Large intestine (tissue), 3 donors: ENCODE results near the gene DES. TPM values are rescaled to one million over a fixed set of nuclear protein-coding genes. Genes with fewer than 3 reads are reported as not detected.

Source experiments
- DNase-seq, 2 donors: peaks; one replicate each; pipeline versions ENCODE4 v3.0.0 to v3.0.0-alpha.2; 2013
- H3K27ac ChIP-seq: one replicate; pipeline ENCODE4 v1.5.1; 2013; ENCODE audit warnings: low read length
- H3K27me3 ChIP-seq: 2 replicates; pipeline ENCODE4 v1.6.1; 2013; ENCODE audit warnings: low read length; ENCODE audit not compliant: control insufficient read depth, insufficient read depth
- H3K36me3 ChIP-seq: 2 replicates; pipeline ENCODE4 v1.6.1; 2013; ENCODE audit warnings: low read length; ENCODE audit not compliant: control insufficient read depth, insufficient read depth
- H3K4me1 ChIP-seq: one replicate; pipeline ENCODE4 v1.6.1; 2013; ENCODE audit warnings: low read length; ENCODE audit not compliant: control insufficient read depth, insufficient read depth
- H3K4me3 ChIP-seq: one replicate; pipeline ENCODE4 v1.5.1; 2013; ENCODE audit warnings: low read length
- H3K9me3 ChIP-seq: one replicate; pipeline ENCODE4 v1.6.1; 2013; ENCODE audit warnings: mild to moderate bottlenecking, low read depth, low read length, moderate library complexity; ENCODE audit not compliant: control insufficient read depth
- WGBS: methylation state at CpG from one replicate; pipeline ENCODE4 v1.1.5; 2013; ENCODE audit warnings: low lambda C conversion rate; ENCODE audit not compliant: insufficient coverage; 5-methylcytosine and 5-hydroxymethylcytosine counted together
- polyA plus RNA-seq: library from polyadenylated mRNA; unstranded; fragments of 120-200 nt; gene quantifications from one replicate; pipeline ENCODE4 v1.2.1, GENCODE V29; 2013

Gene DES
- polyA plus RNA-seq, 1 donor: 429 TPM

DNA sequence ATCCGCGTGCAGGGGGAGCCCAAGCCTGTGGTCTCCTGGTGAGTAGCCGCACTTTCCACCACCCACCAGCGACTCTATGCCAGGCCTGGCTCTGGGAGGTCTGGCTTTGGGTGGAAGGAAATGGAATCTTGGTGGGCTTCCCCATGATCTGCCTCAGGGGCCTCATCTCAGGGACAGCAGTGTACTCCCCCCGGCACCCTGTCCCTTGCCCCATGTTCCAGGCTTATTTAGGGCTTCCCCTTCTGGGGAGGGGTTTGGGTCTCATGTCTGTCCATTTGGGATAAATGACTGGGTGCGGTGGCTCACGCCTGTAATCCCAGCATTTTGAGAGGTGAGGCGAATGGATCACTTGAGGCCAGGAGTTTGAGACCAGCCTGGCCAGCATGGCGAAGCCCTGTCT, 44.2 kb downstream of the DES start:
- Histone ChIP-seq H3K27ac (no peak overlapping the region), H3K36me3 (peaks cover 4% of the 10 kb centered on the region), H3K4me3 (no peak overlapping the region), H3K9me3 (no peaks in the 10 kb centered on the region), H3K4me1 (peaks cover 10% of the 10 kb centered on the region), H3K27me3 (no peaks in the 10 kb centered on the region)
- WGBS: no CpG with 5 or more reads among the region's 9 CpGs
- no peak for DNase-seq

DNA sequence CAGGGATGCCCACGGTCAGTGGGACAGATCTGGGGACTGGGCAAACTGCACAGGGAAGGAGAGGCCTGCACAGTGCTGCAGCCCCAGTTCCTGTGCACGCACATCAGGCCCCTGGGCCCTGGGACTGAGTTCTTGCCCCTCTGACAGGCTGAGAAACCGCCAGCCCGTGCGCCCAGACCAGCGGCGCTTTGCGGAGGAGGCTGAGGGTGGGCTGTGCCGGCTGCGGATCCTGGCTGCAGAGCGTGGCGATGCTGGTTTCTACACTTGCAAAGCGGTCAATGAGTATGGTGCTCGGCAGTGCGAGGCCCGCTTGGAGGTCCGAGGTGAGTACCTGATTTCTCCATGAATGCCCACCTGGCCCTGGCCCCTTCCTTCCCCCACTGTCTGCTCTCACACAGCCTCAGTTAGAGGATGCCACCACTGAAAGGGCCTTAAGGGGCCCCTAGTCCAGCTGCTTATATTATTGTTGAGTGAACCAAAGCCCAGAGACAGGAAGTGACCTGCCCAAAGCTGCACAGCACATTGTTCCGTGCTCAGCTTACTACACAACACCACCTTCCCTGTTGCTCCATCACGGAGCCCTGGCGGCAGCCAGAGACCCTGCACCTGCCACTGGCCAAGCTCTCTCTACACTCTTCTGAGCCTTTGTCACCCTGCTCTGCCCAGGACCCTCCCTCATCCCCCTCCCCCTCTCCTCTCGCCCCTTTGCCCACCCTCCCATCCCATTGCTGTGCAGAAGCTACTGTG, 46.3 kb downstream of the DES start:
- no CpG with 5 or more reads among the region's 21 CpGs for WGBS
- Histone ChIP-seq H3K27ac (no peak overlapping the region), H3K4me3 (no peak overlapping the region), H3K9me3 (no peaks in the 10 kb centered on the region), H3K27me3 (no peaks in the 10 kb centered on the region), H3K4me1 (peaks cover 8% of the 10 kb centered on the region), H3K36me3 (peaks cover 4% of the 10 kb centered on the region)
- DNase-seq: no peak

DNA sequence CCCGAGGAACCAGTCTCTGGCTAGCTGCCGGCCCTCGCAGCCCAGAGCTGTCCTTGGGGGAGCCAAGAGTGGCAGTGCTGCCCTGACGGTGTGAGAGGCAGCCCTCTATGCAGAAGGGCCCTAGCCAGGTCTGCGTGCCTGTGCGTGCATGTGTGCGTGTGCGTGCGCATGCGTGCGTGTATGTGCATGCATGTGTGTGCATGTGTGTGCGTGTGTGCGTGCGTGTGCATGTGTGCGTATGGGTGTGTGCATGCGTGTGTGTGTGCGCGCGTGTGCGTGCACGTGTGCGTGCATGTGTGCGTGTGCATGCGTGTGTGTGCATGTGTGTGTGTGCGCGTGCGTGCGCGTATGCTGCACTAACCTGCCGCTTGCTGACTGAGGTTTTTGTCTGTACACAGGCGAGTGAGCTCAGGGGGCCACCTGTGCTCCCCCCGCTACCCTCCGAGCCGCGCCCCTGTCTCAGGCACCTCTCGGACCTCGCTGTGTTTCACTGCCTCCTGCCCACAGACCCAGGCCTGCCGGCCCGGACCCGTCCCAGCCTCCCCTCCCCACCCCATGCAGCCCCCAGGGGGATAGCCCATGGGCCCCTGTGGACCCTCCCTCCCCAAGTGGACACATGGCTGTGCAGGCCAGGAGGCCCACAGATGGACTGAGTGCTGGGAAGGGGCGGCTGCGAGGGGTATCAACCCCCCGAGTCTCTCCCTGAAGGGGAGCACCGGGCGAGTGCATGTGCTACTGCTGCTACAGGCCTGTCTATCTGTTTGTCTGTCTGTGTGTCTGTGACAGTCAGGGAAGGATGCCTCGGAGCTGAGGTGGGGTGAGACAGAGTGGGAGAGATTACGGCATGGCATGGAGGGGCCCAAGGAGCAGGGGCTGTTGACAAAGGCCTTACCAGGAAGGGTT, 47.7 kb downstream of the DES start:
- no peak overlapping the region for H3K4me3 ChIP-seq
- H3K27ac ChIP-seq: no peak overlapping the region
- no CpG with 5 or more reads among the region's 47 CpGs for WGBS
- no peak for DNase-seq
- peaks cover 4% of the 10 kb centered on the region for H3K36me3 ChIP-seq
- no peaks in the 10 kb centered on the region for H3K27me3 ChIP-seq
- H3K9me3 ChIP-seq: no peaks in the 10 kb centered on the region
- H3K4me1 ChIP-seq: no peaks in the 10 kb centered on the region

DNA sequence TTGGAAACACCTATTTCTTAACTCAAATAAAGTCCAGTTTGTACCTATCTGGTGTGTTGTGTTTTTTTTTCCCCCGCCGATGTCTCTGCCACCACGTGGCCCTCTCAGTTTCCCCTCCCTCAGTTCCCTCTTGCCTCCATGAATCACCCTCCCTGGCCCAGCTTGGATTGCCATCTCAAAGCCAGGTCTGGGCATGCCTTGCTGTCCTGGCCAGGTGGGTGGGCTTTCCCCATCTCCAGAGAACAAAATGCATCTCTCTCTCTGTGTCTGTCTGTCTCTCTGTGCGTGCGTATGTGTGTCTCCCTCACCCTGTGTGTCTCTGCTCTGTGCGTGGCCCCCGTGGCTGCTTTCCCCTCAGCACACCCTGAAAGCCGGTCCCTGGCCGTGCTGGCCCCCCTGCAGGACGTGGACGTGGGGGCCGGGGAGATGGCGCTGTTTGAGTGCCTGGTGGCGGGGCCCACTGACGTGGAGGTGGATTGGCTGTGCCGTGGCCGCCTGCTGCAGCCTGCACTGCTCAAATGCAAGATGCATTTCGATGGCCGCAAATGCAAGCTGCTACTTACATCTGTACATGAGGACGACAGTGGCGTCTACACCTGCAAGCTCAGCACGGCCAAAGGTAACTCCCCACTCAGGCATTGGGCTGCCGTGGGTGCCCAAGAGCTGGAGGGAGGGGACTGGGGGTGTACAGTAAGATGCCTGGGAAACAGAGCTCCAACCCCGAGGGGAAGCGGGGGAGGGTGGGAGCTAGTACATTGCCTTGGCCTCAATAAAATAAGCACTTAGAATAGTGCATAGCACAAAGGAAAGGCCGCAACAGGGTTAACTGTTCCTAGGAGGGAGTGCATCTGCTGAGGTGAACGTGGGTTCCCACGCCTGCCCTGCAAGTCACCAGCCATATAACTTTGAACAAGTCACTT, 48.9 kb downstream of the DES start:
- Histone ChIP-seq H3K27me3 (no peaks in the 10 kb centered on the region), H3K4me1 (no peaks in the 10 kb centered on the region), H3K27ac (no peak overlapping the region), H3K9me3 (no peaks in the 10 kb centered on the region), H3K36me3 (peaks cover 3% of the 10 kb centered on the region), H3K4me3 (no peak overlapping the region)
- no peak for DNase-seq
- 63% methylated on average over 3 of the region's 28 CpGs for WGBS

DNA sequence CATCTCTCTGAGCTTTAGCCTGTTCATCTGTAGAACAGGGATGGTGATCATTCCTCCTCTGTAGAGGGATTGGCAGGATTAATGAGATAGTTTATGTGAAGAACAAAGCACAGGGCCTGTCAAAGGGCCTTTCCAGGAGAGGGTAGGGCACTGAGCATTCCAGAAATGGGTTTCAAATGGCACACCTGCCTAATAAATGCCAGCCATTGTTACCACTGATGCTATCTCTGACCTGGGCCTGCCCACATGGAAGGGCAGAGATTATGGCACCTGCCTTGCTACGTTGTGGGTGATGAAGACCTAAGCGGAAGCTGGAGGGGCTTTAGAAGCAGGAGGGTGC, 49.5 kb downstream of the DES start:
- DNase-seq: no peak
- WGBS: no CpG with 5 or more reads among the region's 2 CpGs
- Histone ChIP-seq H3K4me1 (no peaks in the 10 kb centered on the region), H3K9me3 (no peaks in the 10 kb centered on the region), H3K4me3 (no peak overlapping the region), H3K27ac (no peak overlapping the region), H3K27me3 (no peaks in the 10 kb centered on the region), H3K36me3 (no peaks in the 10 kb centered on the region)

DNA sequence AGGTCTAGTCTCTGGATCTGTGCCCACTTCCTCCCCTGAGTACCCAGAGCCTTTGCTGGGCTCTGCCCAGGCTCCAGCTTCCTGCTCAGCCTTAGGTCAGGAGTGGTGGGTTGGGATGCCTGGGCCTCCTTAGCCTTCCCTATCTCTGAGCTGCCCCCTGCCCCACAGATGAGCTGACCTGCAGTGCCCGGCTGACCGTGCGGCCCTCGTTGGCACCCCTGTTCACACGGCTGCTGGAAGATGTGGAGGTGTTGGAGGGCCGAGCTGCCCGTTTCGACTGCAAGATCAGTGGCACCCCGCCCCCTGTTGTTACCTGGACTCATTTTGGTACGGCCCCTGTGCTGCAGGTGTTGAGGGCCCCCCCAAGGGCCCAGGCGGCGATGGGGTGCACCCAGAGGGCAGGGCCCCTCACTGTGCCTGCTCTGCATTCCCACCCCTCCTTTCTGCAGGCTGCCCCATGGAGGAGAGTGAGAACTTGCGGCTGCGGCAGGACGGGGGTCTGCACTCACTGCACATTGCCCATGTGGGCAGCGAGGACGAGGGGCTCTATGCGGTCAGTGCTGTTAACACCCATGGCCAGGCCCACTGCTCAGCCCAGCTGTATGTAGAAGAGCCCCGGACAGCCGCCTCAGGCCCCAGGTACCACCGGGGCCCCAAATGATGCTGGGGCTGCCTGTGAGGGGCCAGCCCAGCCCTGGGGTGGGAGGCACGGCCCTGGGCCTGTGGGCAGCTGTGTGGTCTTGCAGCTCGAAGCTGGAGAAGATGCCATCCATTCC, 50.4 kb downstream of the DES start:
- H3K36me3 ChIP-seq: no peaks in the 10 kb centered on the region
- no peak overlapping the region for H3K4me3 ChIP-seq
- no peaks in the 10 kb centered on the region for H3K27me3 ChIP-seq
- DNase-seq: no peak
- no CpG with 5 or more reads among the region's 23 CpGs for WGBS
- no peaks in the 10 kb centered on the region for H3K9me3 ChIP-seq
- no peak overlapping the region for H3K27ac ChIP-seq
- H3K4me1 ChIP-seq: no peaks in the 10 kb centered on the region

DNA sequence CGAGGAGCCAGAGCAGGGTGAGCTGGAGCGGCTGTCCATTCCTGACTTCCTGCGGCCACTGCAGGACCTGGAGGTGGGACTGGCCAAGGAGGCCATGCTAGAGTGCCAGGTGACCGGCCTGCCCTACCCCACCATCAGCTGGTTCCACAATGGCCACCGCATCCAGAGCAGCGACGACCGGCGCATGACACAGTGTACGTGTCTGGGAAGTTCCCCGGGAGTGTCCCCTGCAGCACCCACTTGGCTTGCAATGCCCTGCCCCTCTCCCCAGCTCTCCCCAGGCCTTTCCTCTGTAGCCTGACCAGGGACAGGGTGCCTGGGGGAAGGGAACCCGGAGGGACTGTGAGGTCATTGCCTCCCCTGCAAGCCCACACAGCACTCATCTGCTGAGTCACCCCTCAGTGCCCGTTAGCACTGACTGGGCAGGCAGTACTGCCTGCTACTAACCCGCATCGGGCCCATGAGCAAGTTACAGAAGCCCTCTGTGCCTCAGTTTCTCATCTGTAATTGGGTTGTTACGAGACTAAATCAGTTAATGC, 51.1 kb downstream of the DES start:
- no CpG with 5 or more reads among the region's 16 CpGs for WGBS
- no peaks in the 10 kb centered on the region for H3K9me3 ChIP-seq
- peaks cover 3% of the 10 kb centered on the region for H3K36me3 ChIP-seq
- H3K27me3 ChIP-seq: no peaks in the 10 kb centered on the region
- DNase-seq: no peak
- H3K4me3 ChIP-seq: no peak overlapping the region
- no peak overlapping the region for H3K27ac ChIP-seq
- no peaks in the 10 kb centered on the region for H3K4me1 ChIP-seq

DNA sequence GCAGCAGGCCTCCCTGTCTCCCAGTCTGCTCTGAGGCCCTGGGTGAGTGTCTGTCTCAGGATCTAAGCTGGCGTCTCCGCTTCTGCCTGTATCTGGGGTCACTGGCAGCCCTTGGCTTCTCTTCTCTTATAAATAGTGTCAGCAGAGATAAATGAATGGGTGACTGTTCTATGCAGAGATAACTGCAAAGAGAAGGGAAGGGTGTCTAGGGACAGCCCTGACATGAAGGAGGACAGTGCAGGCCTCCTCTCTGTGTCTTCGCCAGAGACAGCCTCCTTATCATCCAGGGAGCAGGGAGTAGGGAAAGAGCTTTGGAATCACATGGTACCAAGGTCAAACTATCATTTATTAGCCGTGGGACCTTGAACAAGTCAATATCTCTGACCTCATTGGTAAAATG, 52.3 kb downstream of the DES start:
- no peaks in the 10 kb centered on the region for H3K9me3 ChIP-seq
- no peaks in the 10 kb centered on the region for H3K4me1 ChIP-seq
- H3K27ac ChIP-seq: no peak overlapping the region
- H3K27me3 ChIP-seq: no peaks in the 10 kb centered on the region
- peaks cover 3% of the 10 kb centered on the region for H3K36me3 ChIP-seq
- DNase-seq: peak in 1 of 2 donors; percentile 22
- no CpG with 5 or more reads among the region's 4 CpGs for WGBS
- H3K4me3 ChIP-seq: no peak overlapping the region

DNA sequence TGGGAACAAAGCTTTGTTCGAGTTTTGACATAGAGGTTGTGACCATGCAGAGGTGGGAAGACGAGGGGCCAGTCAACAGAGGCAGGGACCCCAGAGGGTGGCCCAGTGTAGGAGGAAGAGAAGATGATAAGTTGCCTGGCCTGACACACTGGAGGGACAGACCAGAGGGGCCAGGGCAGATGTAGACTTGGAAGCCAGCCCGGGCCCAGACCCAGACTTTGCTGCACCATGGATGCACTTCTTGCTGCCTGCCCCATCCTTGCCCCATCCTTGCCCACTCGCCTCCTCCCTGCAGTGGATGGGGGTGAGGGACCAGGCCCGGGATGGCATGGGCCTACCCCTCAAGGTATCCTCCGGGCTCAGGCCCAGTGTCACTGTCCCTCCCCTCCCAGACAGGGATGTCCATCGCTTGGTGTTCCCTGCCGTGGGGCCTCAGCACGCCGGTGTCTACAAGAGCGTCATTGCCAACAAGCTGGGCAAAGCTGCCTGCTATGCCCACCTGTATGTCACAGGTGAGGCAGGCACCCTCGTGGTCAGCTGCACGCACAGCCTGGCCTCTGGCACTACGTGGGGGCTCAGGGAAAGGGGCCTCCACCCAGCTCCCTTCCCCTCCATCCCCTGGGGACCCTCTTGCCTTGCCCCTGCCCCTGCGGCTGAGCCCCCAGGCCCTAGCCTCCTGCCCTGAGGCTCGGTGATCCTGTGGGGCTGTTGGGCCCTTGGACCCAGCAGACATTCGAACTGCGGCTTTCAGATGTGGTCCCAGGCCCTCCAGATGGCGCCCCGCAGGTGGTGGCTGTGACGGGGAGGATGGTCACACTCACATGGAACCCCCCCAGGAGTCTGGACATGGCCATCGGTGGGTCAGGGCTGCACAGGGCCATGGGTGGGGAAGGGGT, 53.5 kb downstream of the DES start:
- Histone ChIP-seq H3K27ac (no peak overlapping the region), H3K36me3 (peaks cover 3% of the 10 kb centered on the region), H3K4me1 (peaks cover 5% of the 10 kb centered on the region), H3K9me3 (no peaks in the 10 kb centered on the region), H3K27me3 (no peaks in the 10 kb centered on the region), H3K4me3 (no peak overlapping the region)
- DNase-seq: no peak
- no CpG with 5 or more reads among the region's 22 CpGs for WGBS
